Measurements from ENCODE around the gene UBE2J2. TPM values are rescaled to one million over a fixed set of nuclear protein-coding genes. Genes with fewer than 3 reads are reported as not detected.
A peak's percentile ranks its signal among the peaks of the same experiment; 100 is the strongest.

Gene UBE2J2
- total and polyA plus RNA-seq, 2 donors = 34.7 to 67.1 TPM

- Histone ChIP-seq H3K27ac (ENCODE audit: low read depth in 1 of 2, low read length in 1 of 2) (no peak overlapping the region), H3K27me3 (ENCODE audit: control insufficient read depth in 2 of 2, insufficient read depth in 1 of 2, low read length in 1 of 2) (peaks cover 0 to 4% of the 10 kb centered on the region in 2 donors), H3K4me3 (ENCODE audit: low read length in 2 of 2) (no peak overlapping the region), H3K9me3 (ENCODE audit: control insufficient read depth in 2 of 2, insufficient read depth in 1 of 2, low read length in 1 of 2) (no peaks in the 10 kb centered on the region), H3K36me3 (ENCODE audit: control insufficient read depth in 2 of 2, insufficient read depth in 2 of 2, low read length in 1 of 2) (peaks cover 49 to 54% of the 10 kb centered on the region in 2 donors), H3K4me1 (ENCODE audit: control insufficient read depth in 2 of 2, insufficient read depth in 2 of 2, low read length in 2 of 2) (peaks cover 9 to 15% of the 10 kb centered on the region in 2 donors)
- DNase-seq (ENCODE audit: low read depth in 6 of 9, low spot score in 9 of 9) = no peak
- 98% methylated on average over 22 of the region's 22 CpGs for WGBS
Observed at GRCh38 chr1:1311107-1312104, 37.8 kb upstream of the UBE2J2 start.

- no peak for DNase-seq (ENCODE audit: low read depth in 6 of 9, low spot score in 9 of 9)
- Histone ChIP-seq H3K27ac (ENCODE audit: low read depth in 1 of 2, low read length in 1 of 2) (no peak overlapping the region), H3K4me1 (ENCODE audit: control insufficient read depth in 2 of 2, insufficient read depth in 2 of 2, low read length in 2 of 2) (peaks cover 14 to 23% of the 10 kb centered on the region in 2 donors), H3K36me3 (ENCODE audit: control insufficient read depth in 2 of 2, insufficient read depth in 2 of 2, low read length in 1 of 2) (peaks cover 49 to 54% of the 10 kb centered on the region in 2 donors), H3K27me3 (ENCODE audit: control insufficient read depth in 2 of 2, insufficient read depth in 1 of 2, low read length in 1 of 2) (peaks cover 0 to 4% of the 10 kb centered on the region in 2 donors), H3K9me3 (ENCODE audit: control insufficient read depth in 2 of 2, insufficient read depth in 1 of 2, low read length in 1 of 2) (peaks cover 0 to under 1% of the 10 kb centered on the region in 2 donors), H3K4me3 (ENCODE audit: low read length in 2 of 2) (no peak overlapping the region)
- 96% methylated on average over 21 of the region's 21 CpGs for WGBS
Observed at GRCh38 chr1:1310476-1311053, 36.9 kb upstream of the UBE2J2 start.

GRCh38 chr1:1310109-1310385 lies 36.4 kb upstream of the UBE2J2 start:
- peaks cover 0 to 4% of the 10 kb centered on the region in 2 donors for H3K27me3 ChIP-seq (ENCODE audit: control insufficient read depth in 2 of 2, insufficient read depth in 1 of 2, low read length in 1 of 2)
- peaks cover 18 to 29% of the 10 kb centered on the region in 2 donors for H3K4me1 ChIP-seq (ENCODE audit: control insufficient read depth in 2 of 2, insufficient read depth in 2 of 2, low read length in 2 of 2)
- no peak overlapping the region for H3K27ac ChIP-seq (ENCODE audit: low read depth in 1 of 2, low read length in 1 of 2)
- peaks cover 45 to 50% of the 10 kb centered on the region in 2 donors for H3K36me3 ChIP-seq (ENCODE audit: control insufficient read depth in 2 of 2, insufficient read depth in 2 of 2, low read length in 1 of 2)
- H3K9me3 ChIP-seq (ENCODE audit: control insufficient read depth in 2 of 2, insufficient read depth in 1 of 2, low read length in 1 of 2) = peaks cover 0 to 3% of the 10 kb centered on the region in 2 donors
- no peak for DNase-seq (ENCODE audit: low read depth in 6 of 9, low spot score in 9 of 9)
- WGBS = 97% methylated on average over 3 of the region's 3 CpGs
- no peak overlapping the region for H3K4me3 ChIP-seq (ENCODE audit: low read length in 2 of 2)

- H3K36me3 ChIP-seq (ENCODE audit: control insufficient read depth in 2 of 2, insufficient read depth in 2 of 2, low read length in 1 of 2) = peaks cover 39 to 44% of the 10 kb centered on the region in 2 donors
- H3K27ac ChIP-seq (ENCODE audit: low read depth in 1 of 2, low read length in 1 of 2) = no peak overlapping the region
- H3K9me3 ChIP-seq (ENCODE audit: control insufficient read depth in 2 of 2, insufficient read depth in 1 of 2, low read length in 1 of 2) = peaks cover 0 to 3% of the 10 kb centered on the region in 2 donors
- H3K4me3 ChIP-seq (ENCODE audit: low read length in 2 of 2) = peak overlapping the region; percentile 50 to 82
- 66% methylated on average over 57 of the region's 57 CpGs for WGBS
- H3K4me1 ChIP-seq (ENCODE audit: control insufficient read depth in 2 of 2, insufficient read depth in 2 of 2, low read length in 2 of 2) = peaks cover 24 to 34% of the 10 kb centered on the region in 2 donors
- peaks cover 0 to 4% of the 10 kb centered on the region in 2 donors for H3K27me3 ChIP-seq (ENCODE audit: control insufficient read depth in 2 of 2, insufficient read depth in 1 of 2, low read length in 1 of 2)
- peak in 1 of 9 donors; percentile 20 for DNase-seq (ENCODE audit: low read depth in 6 of 9, low spot score in 9 of 9)
Observed at GRCh38 chr1:1309251-1310108, 35.8 kb upstream of the UBE2J2 start.

- Histone ChIP-seq H3K27ac (ENCODE audit: low read depth in 1 of 2, low read length in 1 of 2) (peak overlapping the region in 1 of 2 donors; percentile 88), H3K9me3 (ENCODE audit: control insufficient read depth in 2 of 2, insufficient read depth in 1 of 2, low read length in 1 of 2) (peaks cover 0 to 3% of the 10 kb centered on the region in 2 donors), H3K4me1 (ENCODE audit: control insufficient read depth in 2 of 2, insufficient read depth in 2 of 2, low read length in 2 of 2) (peaks cover 27 to 36% of the 10 kb centered on the region in 2 donors), H3K4me3 (ENCODE audit: low read length in 2 of 2) (peak overlapping the region; percentile 50 to 82), H3K36me3 (ENCODE audit: control insufficient read depth in 2 of 2, insufficient read depth in 2 of 2, low read length in 1 of 2) (peaks cover 34 to 37% of the 10 kb centered on the region in 2 donors), H3K27me3 (ENCODE audit: control insufficient read depth in 2 of 2, insufficient read depth in 1 of 2, low read length in 1 of 2) (peaks cover 0 to 4% of the 10 kb centered on the region in 2 donors)
- DNase-seq (ENCODE audit: low read depth in 6 of 9, low spot score in 9 of 9) = no peak
- WGBS = 1% methylated on average over 66 of the region's 66 CpGs
Observed at GRCh38 chr1:1308756-1309250, 35.1 kb upstream of the UBE2J2 start.

GRCh38 chr1:1307923-1308755 lies 34.5 kb upstream of the UBE2J2 start, which contains the start of the genes ACAP3 and PUSL1:
Gene ACAP3, minus strand, starts transcription at chr1:1307930. Its CDS starts 115 bp downstream, at chr1:1307815.
Gene PUSL1, plus strand, starts transcription at chr1:1308597. Its CDS starts 47 bp downstream, at chr1:1308644.
- Histone ChIP-seq H3K36me3 (ENCODE audit: control insufficient read depth in 2 of 2, insufficient read depth in 2 of 2, low read length in 1 of 2) (peaks cover 27 to 30% of the 10 kb centered on the region in 2 donors), H3K27ac (ENCODE audit: low read depth in 1 of 2, low read length in 1 of 2) (peak within 1 kb of the TSS; percentile 97), H3K27me3 (ENCODE audit: control insufficient read depth in 2 of 2, insufficient read depth in 1 of 2, low read length in 1 of 2) (peaks cover 0 to 4% of the 10 kb centered on the region in 2 donors), H3K4me3 (ENCODE audit: low read length in 2 of 2) (peak within 1 kb of the TSS; percentile 72 to 82), H3K4me1 (ENCODE audit: control insufficient read depth in 2 of 2, insufficient read depth in 2 of 2, low read length in 2 of 2) (peaks cover 27 to 36% of the 10 kb centered on the region in 2 donors), H3K9me3 (ENCODE audit: control insufficient read depth in 2 of 2, insufficient read depth in 1 of 2, low read length in 1 of 2) (peaks cover 0 to 3% of the 10 kb centered on the region in 2 donors)
- DNase-seq (ENCODE audit: low read depth in 6 of 9, low spot score in 9 of 9) = peak; percentile 62 to 95 (median 86)
- whole genome bisulfite sequencing = under 1% methylated on average over 130 of the region's 131 CpGs

- Histone ChIP-seq H3K27me3 (ENCODE audit: control insufficient read depth in 2 of 2, insufficient read depth in 1 of 2, low read length in 1 of 2) (peaks cover 0 to 4% of the 10 kb centered on the region in 2 donors), H3K27ac (ENCODE audit: low read depth in 1 of 2, low read length in 1 of 2) (peak overlapping the region in 1 of 2 donors; percentile 97), H3K36me3 (ENCODE audit: control insufficient read depth in 2 of 2, insufficient read depth in 2 of 2, low read length in 1 of 2) (peaks cover 20 to 23% of the 10 kb centered on the region in 2 donors), H3K4me1 (ENCODE audit: control insufficient read depth in 2 of 2, insufficient read depth in 2 of 2, low read length in 2 of 2) (peaks cover 27 to 36% of the 10 kb centered on the region in 2 donors), H3K9me3 (ENCODE audit: control insufficient read depth in 2 of 2, insufficient read depth in 1 of 2, low read length in 1 of 2) (peaks cover 0 to 3% of the 10 kb centered on the region in 2 donors), H3K4me3 (ENCODE audit: low read length in 2 of 2) (peak overlapping the region; percentile 63 to 82)
- DNase-seq (ENCODE audit: low read depth in 6 of 9, low spot score in 9 of 9) = peak in 2 of 9 donors; percentile 15 to 30
- WGBS = 2% methylated on average over 83 of the region's 83 CpGs
Observed at GRCh38 chr1:1307261-1307922, 33.7 kb upstream of the UBE2J2 start.
